Ovary (tissue), 9 donors: ENCODE results near the gene ARFIP2. TPM values are rescaled to one million over a fixed set of nuclear protein-coding genes. Genes with fewer than 3 reads are reported as not detected.

Experiments used
- DNase-seq, 5 donors: peaks; one replicate each; pipeline ENCODE4 v3.0.0-alpha.2; 2019 to 2020
- H3K27ac ChIP-seq, 2 donors: fragments of 200-600 bp; one replicate each; pipeline versions ENCODE4 v1.5.1 to v1.8.0; 2019 to 2022
- H3K27me3 ChIP-seq: fragments of 200-600 bp; one replicate; pipeline ENCODE4 v1.8.0; 2022
- H3K36me3 ChIP-seq: fragments of 200-600 bp; sonication (generic); one replicate; pipeline ENCODE4 v1.5.1; 2019
- H3K4me1 ChIP-seq: one replicate; pipeline ENCODE4 v1.8.1; 2013; ENCODE audit warnings: mild to moderate bottlenecking, moderate library complexity; ENCODE audit not compliant: insufficient read depth
- H3K4me3 ChIP-seq: fragments of 200-600 bp; sonication (generic); one replicate; pipeline ENCODE4 v1.5.1; 2017
- H3K9me3 ChIP-seq, 2 donors: fragments of 200-600 bp in 1 of 2; sonication (generic) in 1 of 2; one replicate each; pipeline versions ENCODE4 v1.5.1 to v1.8.1; 2013 to 2019; ENCODE audit warnings: mild to moderate bottlenecking in 1 of 2, moderate library complexity in 1 of 2
- EP300 ChIP-seq: sonication (generic); formaldehyde crosslinking; IDR thresholded peaks from one replicate; pipeline ENCODE4 v1.6.1; 2017; ENCODE audit warnings: antibody characterized with exemption
- POLR2A ChIP-seq: fragments of 450-650 bp; IDR thresholded peaks from one replicate; pipeline ENCODE4 v1.6.1; 2017; ENCODE audit warnings: antibody characterized with exemption, mild to moderate bottlenecking, moderate library complexity
- WGBS, 3 donors: extraction: QIAGEN DNeasy Blood & Tissue Kit in 1 of 3; methylation state at CpG; one replicate each; pipeline versions ENCODE4 v1.1.5 to v1.1.7; 2013 to 2017; 5-methylcytosine and 5-hydroxymethylcytosine counted together
- intact Hi-C, 4 donors: fragments of 100-400 bp; cut with DNase I; formaldehyde crosslinking; loops; one replicate each; pipeline versions ENCODE4 v1.11.0 to v1.15.1; 2022 to 2023
- polyA plus RNA-seq, 2 donors: library from polyadenylated mRNA; stranded (reverse); fragments of 200-250 nt in 1 of 2; fragments of 350-450 nt in 1 of 2; fragmentation: Illumina TruSeq in 1 of 2; extraction: RNeasy Lipid Tissue Mini Kit (QIAGEN cat#74804) in 1 of 2; gene quantifications; one replicate each; pipeline ENCODE4 v1.2.3, GENCODE V29; 2013 to 2014
- total RNA-seq, 7 donors: library from RNA; depleted of rRNA in 2 of 7; stranded (reverse); fragments of >200 nt in 2 of 7; fragmentation: NEBNext Ultra II Directional in 3 of 7; extraction: Animal tissue kit (Norgen Biotek cat#: 25700) in 3 of 7; gene quantifications; one replicate each; pipeline versions ENCODE4 v1.1.0 to v1.2.4, GENCODE V29; 2016 to 2023
- TF ChIP-seq, protein P1 (sequence below), 3 donors: fragments of 450-650 bp in 2 of 3; fragments of 200-600 bp in 1 of 3; IDR thresholded peaks; one replicate each; pipeline versions ENCODE4 v1.5.1 to v1.8.0; 2016 to 2022; ENCODE audit warnings: antibody characterized with exemption in 3 of 3, mild to moderate bottlenecking in 1 of 3
- donor health status: DM: no; HTN: no; CAD: no; lungs with moderate emphysema.
- donor health status: DM: no; HTN: no; CAD: no.
- donor health status: Bipolar disorder and iron deficiency.
- donor health status: DM: yes; HTN: yes; CAD: no.
- donor health status: DM: no; HTN: no; CAD: no.
- donor health status: DM: yes; HTN: yes; CAD: no.

The ARFIP2 gene
- total and polyA plus RNA-seq, 9 donors, result 35.8 to 70.4 (median 48.2) TPM

- 91 to 97% (median 91%) methylated on average over 1 of the region's 1 CpG for WGBS, 3 donors
- TF ChIP-seq POLR2A (no peak), EP300 (no peak)
- TF ChIP-seq, protein P1, sequence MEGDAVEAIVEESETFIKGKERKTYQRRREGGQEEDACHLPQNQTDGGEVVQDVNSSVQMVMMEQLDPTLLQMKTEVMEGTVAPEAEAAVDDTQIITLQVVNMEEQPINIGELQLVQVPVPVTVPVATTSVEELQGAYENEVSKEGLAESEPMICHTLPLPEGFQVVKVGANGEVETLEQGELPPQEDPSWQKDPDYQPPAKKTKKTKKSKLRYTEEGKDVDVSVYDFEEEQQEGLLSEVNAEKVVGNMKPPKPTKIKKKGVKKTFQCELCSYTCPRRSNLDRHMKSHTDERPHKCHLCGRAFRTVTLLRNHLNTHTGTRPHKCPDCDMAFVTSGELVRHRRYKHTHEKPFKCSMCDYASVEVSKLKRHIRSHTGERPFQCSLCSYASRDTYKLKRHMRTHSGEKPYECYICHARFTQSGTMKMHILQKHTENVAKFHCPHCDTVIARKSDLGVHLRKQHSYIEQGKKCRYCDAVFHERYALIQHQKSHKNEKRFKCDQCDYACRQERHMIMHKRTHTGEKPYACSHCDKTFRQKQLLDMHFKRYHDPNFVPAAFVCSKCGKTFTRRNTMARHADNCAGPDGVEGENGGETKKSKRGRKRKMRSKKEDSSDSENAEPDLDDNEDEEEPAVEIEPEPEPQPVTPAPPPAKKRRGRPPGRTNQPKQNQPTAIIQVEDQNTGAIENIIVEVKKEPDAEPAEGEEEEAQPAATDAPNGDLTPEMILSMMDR (IDR thresholded peaks at IDR 0.05), result no peak
- intact Hi-C loops, result no loop called here
These were observed 11.5 kb downstream of the ARFIP2 start for GRCh38 chr11:6469599-6469998.

GRCh38 chr11:6468712-6469495, 12.2 kb downstream of the ARFIP2 start:
- 18 to 26% (median 22%) methylated on average over 6 of the region's 6 CpGs for WGBS, 3 donors
- Histone ChIP-seq H3K4me3 (no peak overlapping the region), H3K4me1 (peaks cover 7% of the 10 kb centered on the region), H3K9me3 (no peaks in the 10 kb centered on the region), H3K27ac (peak overlapping the region in 1 of 2 donors; percentile 54), H3K36me3 (no peaks in the 10 kb centered on the region), H3K27me3 (no peaks in the 10 kb centered on the region)
- TF ChIP-seq, protein P1 (IDR thresholded peaks at IDR 0.05), result no peak
- TF ChIP-seq POLR2A, result no peak
- peak; percentile 82 to 94 (median 91) for DNase-seq
- intact Hi-C loops, result no loop called here

More at GRCh38 chr11:6469599-6469998, 11.5 kb downstream of the ARFIP2 start:
- Histone ChIP-seq H3K36me3 (no peaks in the 10 kb centered on the region), H3K4me3 (no peak overlapping the region), H3K9me3 (no peaks in the 10 kb centered on the region), H3K27me3 (no peaks in the 10 kb centered on the region), H3K4me1 (peaks cover 7% of the 10 kb centered on the region), H3K27ac (peak overlapping the region in 1 of 2 donors; percentile 54)
- no peak for DNase-seq

DNA sequence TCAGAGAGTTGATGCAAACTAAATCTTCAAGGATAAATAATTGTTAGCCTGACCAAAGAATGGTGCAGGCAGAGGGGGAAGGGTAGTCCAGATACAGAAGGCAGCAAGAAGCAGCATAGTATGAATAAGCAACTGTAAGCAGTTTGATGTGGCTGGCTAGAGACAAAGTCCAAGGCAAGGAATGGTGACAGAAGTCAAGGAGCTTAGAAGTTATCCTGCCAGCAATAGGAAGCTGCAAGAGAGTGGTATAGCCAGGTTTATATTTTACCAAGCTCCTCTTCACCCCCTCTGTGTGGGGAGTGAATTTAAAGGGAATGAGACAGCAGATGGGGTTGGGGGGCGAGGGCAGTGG, 22.1 kb downstream of the ARFIP2 start:
- WGBS, 3 donors, result 89 to 96% (median 90%) methylated on average over 1 of the region's 1 CpG
- DNase-seq, result no peak
- H3K27me3 ChIP-seq, result no peaks in the 10 kb centered on the region
- H3K27ac ChIP-seq, result no peak overlapping the region
- H3K4me3 ChIP-seq, result no peak overlapping the region
- no peaks in the 10 kb centered on the region for H3K4me1 ChIP-seq
- H3K36me3 ChIP-seq, result no peaks in the 10 kb centered on the region
- intact Hi-C loops, result no loop called here
- TF ChIP-seq EP300 (no peak), POLR2A (no peak)
- TF ChIP-seq, protein P1 (IDR thresholded peaks at IDR 0.05), result no peak
- H3K9me3 ChIP-seq, result no peaks in the 10 kb centered on the region

DNA sequence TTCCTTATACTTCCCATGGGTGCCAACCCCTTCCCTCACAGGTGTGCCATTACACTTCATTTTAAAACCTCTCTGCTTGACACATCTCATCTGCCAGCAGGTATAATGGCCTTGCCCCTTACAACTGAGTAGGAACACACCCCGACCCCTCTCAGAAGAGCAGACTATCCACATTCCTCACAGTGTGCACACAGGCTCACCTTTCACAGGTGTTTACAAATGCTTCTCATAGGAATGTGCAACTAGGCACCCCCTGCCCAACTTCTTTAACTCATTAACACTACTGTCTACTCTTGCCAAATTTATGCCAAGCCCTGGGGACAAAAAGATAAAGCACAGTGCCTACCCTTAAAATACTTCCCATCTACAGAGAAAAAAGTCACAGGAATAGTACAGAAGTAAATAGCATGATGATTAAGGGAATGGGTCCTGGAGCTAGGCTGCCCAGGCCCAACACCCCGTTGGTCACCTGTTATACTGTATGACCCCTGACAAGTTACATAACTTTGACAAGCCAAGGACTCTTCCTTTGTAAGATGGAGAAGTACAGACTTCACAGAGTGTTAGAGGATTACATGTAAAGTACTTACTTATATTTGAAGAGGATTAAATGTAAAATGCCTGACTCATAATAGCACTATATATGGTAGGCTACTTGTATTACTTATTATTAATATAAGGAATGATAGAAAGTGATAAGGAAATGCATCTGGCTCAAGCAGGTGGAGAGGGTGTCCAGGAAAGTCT, 22.6 kb downstream of the ARFIP2 start:
- intact Hi-C loops, result no loop called here
- no peaks in the 10 kb centered on the region for H3K27me3 ChIP-seq
- H3K4me1 ChIP-seq, result no peaks in the 10 kb centered on the region
- H3K36me3 ChIP-seq, result no peaks in the 10 kb centered on the region
- H3K27ac ChIP-seq, result no peak overlapping the region
- no peaks in the 10 kb centered on the region for H3K9me3 ChIP-seq
- TF ChIP-seq, protein P1 (IDR thresholded peaks at IDR 0.05), result no peak
- TF ChIP-seq POLR2A, result no peak
- no peak for TF ChIP-seq EP300
- H3K4me3 ChIP-seq, result no peak overlapping the region
- 85 to 91% (median 87%) methylated on average over 2 of the region's 2 CpGs for WGBS, 3 donors
- no peak for DNase-seq
